HG03432 (cell line): ENCODE measurements around the gene RXFP1.

ENCODE experiments used
- ATAC-seq: cut with Tn5 transposase; IDR thresholded peaks from one replicate; pipeline ENCODE4 v1.9.1; 2021; ENCODE audit warnings: mild to moderate bottlenecking, moderate library complexity; ENCODE audit not compliant: unreplicated experiment

RXFP1 gene

DNA sequence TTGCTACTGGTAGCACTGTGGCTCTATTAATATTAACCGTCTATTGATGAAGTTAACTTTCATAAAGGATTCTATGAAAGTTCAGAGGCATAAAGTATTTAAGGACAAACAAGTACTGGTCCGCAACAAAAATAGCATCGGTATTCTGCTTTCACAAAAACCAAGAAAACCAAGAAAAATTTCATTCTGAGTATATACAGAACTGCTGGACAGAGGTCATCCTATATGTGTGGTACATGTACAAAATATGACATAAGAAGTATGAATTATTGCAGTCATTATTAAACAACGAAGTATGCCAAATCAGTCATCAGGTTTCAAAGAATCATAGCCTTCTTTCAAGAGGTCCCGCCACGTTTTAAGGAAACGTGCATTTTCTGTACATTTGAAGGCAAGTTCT is 147.6 kb downstream of the RXFP1 start:
- no peak for ATAC-seq

DNA sequence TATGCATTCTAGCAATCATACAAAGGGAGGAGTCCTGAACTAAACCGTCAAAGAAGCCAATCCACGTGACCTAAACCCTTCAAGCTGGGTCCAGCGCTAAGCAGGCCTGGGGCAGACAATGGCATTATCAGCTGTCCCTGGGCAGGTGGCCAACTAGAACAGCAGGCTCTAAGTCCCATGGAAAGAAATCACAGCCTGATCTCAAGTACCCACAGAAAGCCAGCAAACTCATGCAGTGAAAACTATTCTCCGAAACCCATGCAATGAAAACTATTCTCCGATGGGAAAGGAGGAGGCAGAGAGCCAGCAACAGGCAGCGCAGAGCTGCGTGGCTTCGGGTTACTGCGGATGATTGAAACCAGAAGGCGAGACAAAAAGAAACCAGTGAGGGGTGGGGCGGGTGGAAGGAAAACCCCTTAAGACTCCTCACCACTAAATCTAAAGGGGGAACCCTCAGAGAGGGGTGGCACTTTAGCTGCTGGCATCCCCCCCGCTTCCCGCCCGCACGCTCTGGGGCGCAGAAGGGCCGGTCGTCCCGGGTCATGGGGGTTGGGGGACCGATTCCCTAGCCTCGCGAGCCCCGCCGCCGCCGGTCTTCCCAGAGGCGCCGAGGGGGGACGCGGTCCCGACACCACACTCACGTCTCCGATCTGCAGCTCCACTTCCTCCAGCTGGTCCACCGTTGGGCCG is 149.4 kb downstream of the RXFP1 start:
- ATAC-seq = peak; percentile 33

GRCh38 chr4:158671665-158671914 is 149.9 kb downstream of the RXFP1 start, which contains the start of gene C4orf46:
Gene C4orf46 (minus strand): TSS chr4:158671887. CDS start chr4:158671801, 86 bp downstream.
- no peak for ATAC-seq

DNA sequence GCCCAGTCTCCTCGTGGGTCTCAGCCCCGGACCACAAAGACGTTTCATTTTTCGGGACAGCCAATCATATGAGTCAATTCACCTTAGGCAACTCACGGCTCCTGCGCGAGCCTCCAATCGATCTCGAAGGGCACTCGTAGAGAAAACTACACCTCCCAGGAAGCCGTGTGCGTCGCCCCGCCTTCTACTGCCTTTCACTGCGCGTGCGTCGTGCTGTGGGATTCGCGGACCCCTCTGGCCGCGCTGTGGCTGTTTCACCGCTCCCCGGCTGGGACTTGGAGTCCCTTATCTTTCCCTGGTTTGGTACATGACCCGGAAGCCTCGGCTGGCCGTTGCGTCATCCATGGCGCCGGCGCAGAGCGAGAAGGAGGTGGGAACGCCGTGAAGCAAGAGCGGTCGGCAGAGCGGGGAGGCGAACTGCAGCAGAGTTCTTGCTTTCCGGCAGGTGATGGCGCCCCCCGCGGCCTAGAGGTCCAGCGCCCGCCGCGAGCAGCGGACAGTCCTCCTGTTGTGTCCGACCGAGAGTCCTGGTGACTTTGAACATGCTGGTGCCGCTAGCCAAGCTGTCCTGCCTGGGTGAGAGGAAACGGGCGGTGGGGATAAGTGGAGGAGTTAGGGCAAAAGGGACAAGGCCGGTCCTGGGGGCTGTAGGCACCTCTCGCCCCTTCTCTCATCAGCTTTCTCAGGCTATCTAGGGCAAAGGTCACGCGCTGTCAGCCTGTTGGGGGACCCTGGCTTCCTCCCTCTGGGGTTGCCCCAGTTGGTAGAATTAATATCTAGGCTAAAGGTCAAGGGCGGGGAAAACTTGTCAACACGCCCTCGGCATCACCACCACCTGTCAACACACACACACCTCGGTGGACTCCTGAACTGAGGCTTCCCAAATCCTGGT is 150.5 kb downstream of the RXFP1 start, which contains the start of gene ETFDH:
Gene ETFDH (plus strand): TSS at position 382 of the 892 bp plus-strand sequence. CDS start 161 bp downstream, at position 543.
- peak; percentile 87 for ATAC-seq

GRCh38 chr4:158673633-158674032 is 152.0 kb downstream of the RXFP1 start:
- ATAC-seq = no peak

- no peak for ATAC-seq
These were observed 154.4 kb downstream of the RXFP1 start for GRCh38 chr4:158676076-158676475.

- no peak for ATAC-seq
These were observed 157.1 kb downstream of the RXFP1 start for GRCh38 chr4:158678767-158679166.

GRCh38 chr4:158681629-158682028 is 159.9 kb downstream of the RXFP1 start:
- no peak for ATAC-seq

DNA sequence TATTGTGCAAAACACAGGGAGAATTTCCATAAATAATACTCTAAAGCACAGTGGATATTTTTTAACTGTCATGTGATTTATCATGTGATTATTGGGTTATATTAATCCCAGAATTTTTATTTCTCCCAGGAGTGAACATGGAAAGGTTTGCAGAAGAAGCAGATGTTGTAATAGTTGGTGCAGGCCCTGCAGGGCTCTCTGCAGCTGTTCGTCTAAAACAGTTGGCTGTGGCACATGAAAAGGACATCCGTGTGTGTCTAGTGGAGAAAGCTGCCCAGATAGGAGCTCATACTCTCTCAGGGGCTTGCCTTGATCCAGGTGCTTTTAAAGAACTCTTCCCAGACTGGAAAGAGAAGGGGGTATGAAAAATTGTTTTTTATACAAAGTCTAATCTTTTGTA is 160.4 kb downstream of the RXFP1 start:
- no peak for ATAC-seq

- no peak for ATAC-seq
These were observed 167.1 kb downstream of the RXFP1 start for GRCh38 chr4:158688813-158689212.
